ENCODE measurements around the gene DENND1C.
"Not testable (repeated sequence)": the region's sequence is repeated elsewhere in the genome, so short reads cannot be mapped to it uniquely, and the experiment has no call there.

Gene DENND1C

GRCh38 chr19:6481541-6482342, at the start of gene DENND1C:
TSS of gene DENND1C (minus strand) at chr19:6481787. CDS start at chr19:6481695, 92 bp downstream.
- DNase-seq: no peak

GRCh38 chr19:6530386-6531162, 49.0 kb upstream of the DENND1C start, which contains the start of gene TNFSF9:
TSS of gene TNFSF9 (plus strand) at chr19:6531026. CDS start at chr19:6531037, 11 bp downstream.
- peak; percentile 89 for DNase-seq

GRCh38 chr19:6529937-6530385, 48.4 kb upstream of the DENND1C start:
- no peak for DNase-seq

GRCh38 chr19:6529351-6529750, 47.8 kb upstream of the DENND1C start:
- no peak for DNase-seq

GRCh38 chr19:6528544-6529121, 47.0 kb upstream of the DENND1C start:
- DNase-seq: no peak

- DNase-seq: no peak
Observed at GRCh38 chr19:6527893-6528543, 46.4 kb upstream of the DENND1C start.

- no peak for DNase-seq
Observed at GRCh38 chr19:6524311-6524710, 42.7 kb upstream of the DENND1C start.

- DNase-seq: no peak
Observed at GRCh38 chr19:6522712-6523111, 41.1 kb upstream of the DENND1C start.

- peak; percentile 28 for DNase-seq
Observed at GRCh38 chr19:6521718-6522646, 40.4 kb upstream of the DENND1C start.

- DNase-seq: peak; percentile 76
Observed at GRCh38 chr19:6519289-6519688, 37.7 kb upstream of the DENND1C start.

- DNase-seq: no peak
Observed at GRCh38 chr19:6518145-6518911, 36.7 kb upstream of the DENND1C start.

- peak; percentile 84 for DNase-seq
Observed at GRCh38 chr19:6516659-6517291, 35.2 kb upstream of the DENND1C start.

- DNase-seq: peak; percentile 96
Observed at GRCh38 chr19:6516018-6516658, 34.6 kb upstream of the DENND1C start.

- no peak for DNase-seq
Observed at GRCh38 chr19:6514926-6515544, 33.4 kb upstream of the DENND1C start.

- DNase-seq: no peak
Observed at GRCh38 chr19:6514089-6514488, 32.5 kb upstream of the DENND1C start.

GRCh38 chr19:6510618-6511017, 29.0 kb upstream of the DENND1C start:
- DNase-seq: no peak

GRCh38 chr19:6509118-6509971, 27.8 kb upstream of the DENND1C start:
- no peak for DNase-seq

- not testable (repeated sequence) for DNase-seq
Observed at GRCh38 chr19:6508028-6508771, 26.6 kb upstream of the DENND1C start.
